MM.1S (cell line): Measurements from ENCODE around the gene TSHZ2.

Experiments
- CTCF ChIP-seq: fragments of 300-600 bp; sonication (generic); IDR thresholded peaks from 2 replicates; pipeline ENCODE4 v1.5.1; 2016; ENCODE audit warnings: antibody characterized with exemption, low read length, mixed read lengths
- EZH2 ChIP-seq: fragments of 300-600 bp; sonication (generic); optimal IDR thresholded peaks from 2 replicates; pipeline ENCODE3; 2017; ENCODE audit warnings: low read depth, mild to moderate bottlenecking, antibody characterized with exemption, low read length, mixed read lengths
- EZH2phosphoT487 ChIP-seq: fragments of 300-600 bp; sonication (generic); IDR thresholded peaks from 2 replicates; pipeline ENCODE4 v1.6.1; 2018; ENCODE audit warnings: antibody characterized with exemption, low read length

- no peak for TF ChIP-seq EZH2
- no peak for TF ChIP-seq CTCF
- no peak for TF ChIP-seq EZH2phosphoT487
Measured at GRCh38 chr20:53048387-53048786, 76.2 kb downstream of the TSHZ2 start.
